Measurements from ENCODE around the gene CLEC2L.

- TF ChIP-seq CTCF (optimal IDR thresholded peaks at IDR 0.05 in 1 of 3, IDR thresholded peaks at IDR 0.05 in 1 of 3, conservative IDR thresholded peaks at IDR 0.05 in 1 of 3; ENCODE audit: extremely low read depth in 1 of 3, insufficient read depth in 2 of 3, low read length in 3 of 3) (no peak), EZH2 (IDR thresholded peaks at IDR 0.05; ENCODE audit: low read length) (no peak)
Observed at GRCh38 chr7:139572071-139572470, 48.6 kb downstream of the CLEC2L start.

All from keratinocyte (primary cell).